Panc1 (cell line): Measurements from ENCODE around the gene DLG4.

Source experiments
- CTCF ChIP-seq: fragments of 450-650 bp; IDR thresholded peaks from 2 replicates; pipeline ENCODE4 v1.5.1; 2017; ENCODE audit warnings: mild to moderate bottlenecking
- POLR2AphosphoS5 ChIP-seq: IDR thresholded peaks from 2 replicates; pipeline ENCODE4 v1.6.1; 2012; ENCODE audit warnings: mild to moderate bottlenecking, low read depth, low read length, moderate library complexity
- TCF7L2 ChIP-seq: IDR thresholded peaks from 2 replicates; pipeline ENCODE4 v1.6.1; 2011; ENCODE audit warnings: mild to moderate bottlenecking, low read depth, low read length, inconsistent platforms
- TF ChIP-seq, protein P1 (sequence below), 2 experiments: IDR thresholded peaks; 2 replicates each; pipeline ENCODE4 v1.6.1; 2011 to 2012; ENCODE audit warnings: low read depth in 2 of 2, control low read depth in 1 of 2, low read length in 1 of 2, mild to moderate bottlenecking in 1 of 2, moderate library complexity in 1 of 2; ENCODE audit not compliant: insufficient read depth in 1 of 2

DNA sequence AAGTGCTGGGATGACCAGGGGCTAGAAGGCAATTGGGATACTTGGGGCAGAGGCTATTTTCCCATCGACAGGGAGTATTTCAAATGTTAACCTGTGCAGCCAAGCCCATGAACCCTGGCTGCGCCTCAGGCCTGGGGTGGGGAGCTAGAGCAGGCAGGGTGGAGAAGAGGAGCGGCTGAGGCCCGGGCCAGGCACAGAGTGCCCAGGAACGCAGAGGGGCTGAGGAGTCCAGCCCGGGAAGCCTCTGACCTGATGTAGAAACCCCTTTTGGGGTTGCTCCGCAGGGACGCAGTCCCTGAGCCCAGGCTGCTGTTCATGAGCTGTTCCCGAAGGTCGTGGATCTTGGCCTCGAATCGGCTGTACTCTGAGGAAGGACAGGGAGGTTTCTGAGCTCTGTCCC, 23.7 kb downstream of the DLG4 start:
- TF ChIP-seq CTCF (no peak), POLR2AphosphoS5 (no peak), TCF7L2 (no peak)
- TF ChIP-seq, protein P1, sequence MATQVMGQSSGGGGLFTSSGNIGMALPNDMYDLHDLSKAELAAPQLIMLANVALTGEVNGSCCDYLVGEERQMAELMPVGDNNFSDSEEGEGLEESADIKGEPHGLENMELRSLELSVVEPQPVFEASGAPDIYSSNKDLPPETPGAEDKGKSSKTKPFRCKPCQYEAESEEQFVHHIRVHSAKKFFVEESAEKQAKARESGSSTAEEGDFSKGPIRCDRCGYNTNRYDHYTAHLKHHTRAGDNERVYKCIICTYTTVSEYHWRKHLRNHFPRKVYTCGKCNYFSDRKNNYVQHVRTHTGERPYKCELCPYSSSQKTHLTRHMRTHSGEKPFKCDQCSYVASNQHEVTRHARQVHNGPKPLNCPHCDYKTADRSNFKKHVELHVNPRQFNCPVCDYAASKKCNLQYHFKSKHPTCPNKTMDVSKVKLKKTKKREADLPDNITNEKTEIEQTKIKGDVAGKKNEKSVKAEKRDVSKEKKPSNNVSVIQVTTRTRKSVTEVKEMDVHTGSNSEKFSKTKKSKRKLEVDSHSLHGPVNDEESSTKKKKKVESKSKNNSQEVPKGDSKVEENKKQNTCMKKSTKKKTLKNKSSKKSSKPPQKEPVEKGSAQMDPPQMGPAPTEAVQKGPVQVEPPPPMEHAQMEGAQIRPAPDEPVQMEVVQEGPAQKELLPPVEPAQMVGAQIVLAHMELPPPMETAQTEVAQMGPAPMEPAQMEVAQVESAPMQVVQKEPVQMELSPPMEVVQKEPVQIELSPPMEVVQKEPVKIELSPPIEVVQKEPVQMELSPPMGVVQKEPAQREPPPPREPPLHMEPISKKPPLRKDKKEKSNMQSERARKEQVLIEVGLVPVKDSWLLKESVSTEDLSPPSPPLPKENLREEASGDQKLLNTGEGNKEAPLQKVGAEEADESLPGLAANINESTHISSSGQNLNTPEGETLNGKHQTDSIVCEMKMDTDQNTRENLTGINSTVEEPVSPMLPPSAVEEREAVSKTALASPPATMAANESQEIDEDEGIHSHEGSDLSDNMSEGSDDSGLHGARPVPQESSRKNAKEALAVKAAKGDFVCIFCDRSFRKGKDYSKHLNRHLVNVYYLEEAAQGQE (IDR thresholded peaks at IDR 0.05; ENCODE audit: insufficient read depth in 1 of 2, low read depth in 2 of 2, low read length in 1 of 2) = no peak
